Fibroblast of lung (primary cell): ENCODE results near the gene RACGAP1.

Source experiments
- CTCF ChIP-seq, 2 donors: IDR thresholded peaks in 1 of 2; conservative IDR thresholded peaks in 1 of 2; 1 replicate in 1 of 2; 2 replicates in 1 of 2; pipeline ENCODE4 v1.5.1; 2011 to 2012; ENCODE audit warnings: low read length in 2 of 2, control low read depth in 1 of 2, inconsistent platforms in 1 of 2, low read depth in 1 of 2, mild to moderate bottlenecking in 1 of 2
- EZH2 ChIP-seq: IDR thresholded peaks from 2 replicates; pipeline ENCODE4 v1.5.1; 2012; ENCODE audit warnings: low read length, control low read depth, mild to moderate bottlenecking; ENCODE audit errors: missing control alignments

GRCh38 chr12:50053583-50053982, 28.3 kb upstream of the RACGAP1 start:
- no peak for TF ChIP-seq CTCF (conservative IDR thresholded peaks at IDR 0.05 in 1 of 2, IDR thresholded peaks at IDR 0.05 in 1 of 2; ENCODE audit: low read depth in 1 of 2, low read length in 2 of 2)
- TF ChIP-seq EZH2: no peak
